ENCODE measurements around the gene DDX31.

The DDX31 gene

DNA sequence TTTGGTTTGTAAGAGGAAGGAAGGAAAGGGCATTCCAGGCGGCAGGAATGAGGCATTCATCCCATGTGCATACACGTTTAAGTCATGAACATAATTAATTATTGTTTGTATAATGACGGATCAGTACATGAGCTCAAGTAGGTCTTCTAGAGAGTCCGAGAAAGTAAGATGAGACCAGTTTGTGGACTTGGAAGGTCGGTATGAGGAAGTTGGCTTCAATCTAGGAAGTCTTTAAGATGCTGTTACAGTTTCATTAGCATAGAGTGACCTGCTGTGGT is 2.6 kb upstream of the DDX31 start:
- DNase-seq: no peak

DNA sequence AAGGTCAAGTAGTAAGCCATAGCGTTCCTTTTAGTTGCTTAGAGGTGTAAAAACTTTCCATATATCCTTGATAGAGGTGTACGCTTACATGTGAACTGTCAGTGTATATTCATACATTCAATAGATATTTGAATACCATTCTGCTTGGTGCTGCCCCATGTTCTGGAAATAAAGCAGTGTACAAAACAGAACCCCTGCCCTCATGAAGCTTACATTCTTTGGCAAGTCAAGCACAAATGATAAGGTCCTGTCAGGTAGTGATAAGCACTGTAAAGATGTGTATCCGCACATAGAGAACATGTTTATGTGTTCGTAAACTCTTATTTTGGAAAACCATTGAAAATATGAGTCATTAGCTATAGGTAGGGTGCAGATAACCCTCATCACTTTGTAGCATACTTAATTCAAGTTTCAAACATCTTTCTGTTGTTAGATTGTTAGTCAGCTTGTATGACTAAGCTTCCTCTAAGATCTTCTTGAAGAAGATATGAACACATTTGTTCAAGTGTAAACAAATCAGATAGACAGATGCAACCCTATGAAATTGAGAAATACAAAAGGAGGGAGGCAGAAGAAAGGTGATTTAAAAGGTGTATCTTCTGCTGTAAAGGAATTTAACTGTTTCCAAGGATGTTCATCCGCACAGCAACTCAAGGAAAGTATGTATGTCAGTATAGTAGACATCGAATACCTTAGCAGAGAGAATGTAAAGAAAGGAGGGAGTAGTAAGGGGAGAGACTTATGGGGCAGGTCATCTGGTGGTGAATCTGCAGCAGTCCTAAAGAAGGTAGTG is 2.0 kb upstream of the DDX31 start:
- DNase-seq: no peak

GRCh38 chr9:132670457-132671391 is 941 bp upstream of the DDX31 start, which contains the start of gene GTF3C4:
GTF3C4 (plus strand) TSS chr9:132670464; CDS start chr9:132670599, 135 bp downstream.
- peak; percentile 49 for DNase-seq

- DNase-seq: no peak
These were observed 475 bp downstream of the DDX31 start for GRCh38 chr9:132669319-132669697.

DNA sequence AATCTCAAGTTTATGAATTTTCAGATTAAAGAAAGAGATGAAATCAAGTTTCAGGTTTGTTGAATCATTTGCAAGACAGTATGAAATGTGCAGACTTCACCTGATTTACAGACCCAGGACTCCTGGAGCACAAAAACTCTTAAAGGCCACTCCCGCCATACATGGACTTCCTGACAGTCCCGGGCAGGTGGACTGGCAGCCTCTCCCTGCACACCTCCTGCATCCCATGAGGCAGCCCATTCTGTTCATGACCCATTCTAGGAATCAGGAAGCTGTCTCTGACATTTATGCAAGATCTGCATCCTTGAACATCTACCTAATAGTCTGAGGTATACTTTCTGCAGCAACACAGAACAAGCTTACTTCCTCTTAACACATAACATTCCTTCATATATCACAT is 5.9 kb downstream of the DDX31 start:
- no peak for DNase-seq

- no peak for DNase-seq
These were observed 6.7 kb downstream of the DDX31 start for GRCh38 chr9:132663117-132663516.

DNA sequence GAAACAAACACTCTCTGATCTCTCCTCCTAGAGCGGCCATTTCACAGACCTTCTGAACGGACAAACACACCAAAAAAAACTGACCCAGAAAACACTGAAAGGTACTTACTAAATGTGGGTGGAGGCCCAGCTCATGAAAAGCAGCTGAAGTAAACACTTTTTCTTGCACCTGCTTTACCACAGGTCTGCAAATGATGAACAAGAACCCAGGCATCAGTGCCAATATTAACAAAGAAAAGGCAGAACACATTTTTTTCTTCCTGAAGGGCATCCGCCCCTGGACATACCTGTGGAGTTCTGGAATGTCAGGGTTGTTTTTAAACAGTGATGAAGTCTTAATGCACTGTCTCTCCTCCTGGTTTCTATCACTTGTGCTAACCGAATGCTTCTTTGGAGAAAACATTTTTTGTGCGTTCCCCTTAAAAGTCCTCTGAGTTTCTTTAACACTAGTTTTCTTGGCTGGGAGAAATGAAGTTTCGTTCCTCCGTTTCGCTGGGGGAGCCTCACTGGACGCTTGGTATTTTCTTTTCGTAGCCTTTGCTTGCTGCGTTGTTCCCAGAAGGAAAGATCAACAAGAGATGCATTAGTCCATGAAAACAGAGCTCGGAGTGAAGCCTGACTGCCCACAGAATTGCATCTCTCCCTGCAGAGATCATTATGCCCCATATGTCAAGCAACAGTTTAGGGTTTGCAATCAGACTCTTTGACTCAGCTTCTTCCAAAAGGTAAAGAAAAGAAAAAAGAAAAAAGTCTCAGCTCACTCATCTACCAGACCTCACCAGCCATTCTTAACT is 7.4 kb downstream of the DDX31 start:
- DNase-seq: peak; percentile 29

DNA sequence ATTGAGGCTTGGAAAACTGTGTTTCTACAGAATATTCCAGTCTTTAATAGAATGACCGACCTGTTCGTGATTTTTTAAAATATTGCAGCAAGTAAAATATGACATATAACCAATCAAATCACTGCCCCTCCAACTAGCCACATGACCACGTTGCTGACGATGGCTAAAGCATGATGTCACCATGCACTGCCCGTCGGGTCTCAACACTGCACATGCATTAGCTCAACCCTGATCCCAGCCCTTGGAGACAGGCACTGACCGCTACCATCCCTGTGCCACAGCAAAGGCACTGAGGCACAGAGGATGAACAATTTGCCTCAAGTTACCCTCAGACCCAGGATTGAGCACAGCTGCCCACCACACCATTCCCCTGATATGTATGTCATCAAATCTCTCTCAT is 13.5 kb downstream of the DDX31 start:
- DNase-seq: no peak

DNA sequence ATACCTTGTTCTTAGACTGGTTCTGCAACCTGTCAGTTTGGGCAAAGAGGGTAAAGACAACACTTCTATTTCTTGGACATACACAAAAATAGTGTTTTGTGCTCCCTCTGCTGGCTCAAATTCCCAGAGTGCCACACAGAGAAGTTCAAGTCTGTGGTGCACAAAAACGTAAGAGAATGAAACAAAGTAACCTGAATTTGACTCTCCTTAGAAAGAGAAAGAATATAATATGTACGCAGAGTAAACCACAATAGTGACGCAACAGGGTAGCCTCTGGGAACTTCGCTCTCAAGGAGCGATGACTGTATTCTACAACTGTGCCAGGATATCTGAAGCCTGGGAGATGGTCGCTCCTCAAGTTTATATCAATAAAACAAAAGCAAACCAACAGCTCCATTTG is 18.5 kb downstream of the DDX31 start:
- DNase-seq: no peak

DNA sequence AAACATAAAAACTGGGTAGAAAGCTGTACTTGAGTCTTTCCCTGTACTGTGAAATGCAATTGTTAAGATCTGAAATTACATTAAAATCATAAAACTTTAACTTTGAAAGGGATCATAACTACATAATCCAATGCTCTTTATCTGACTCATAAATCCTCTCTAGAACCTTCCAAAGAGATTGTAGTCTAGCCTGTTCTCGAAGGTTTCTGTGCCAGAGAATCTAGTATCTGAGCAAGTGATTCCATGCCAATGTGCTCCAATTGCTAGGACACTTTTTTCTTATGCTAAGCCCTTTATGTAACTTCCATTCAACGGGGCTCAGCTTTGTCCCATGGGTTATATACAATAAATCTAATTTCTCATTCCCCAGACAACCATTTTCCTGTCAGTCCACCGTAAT is 21.1 kb downstream of the DDX31 start:
- DNase-seq: no peak

DNA sequence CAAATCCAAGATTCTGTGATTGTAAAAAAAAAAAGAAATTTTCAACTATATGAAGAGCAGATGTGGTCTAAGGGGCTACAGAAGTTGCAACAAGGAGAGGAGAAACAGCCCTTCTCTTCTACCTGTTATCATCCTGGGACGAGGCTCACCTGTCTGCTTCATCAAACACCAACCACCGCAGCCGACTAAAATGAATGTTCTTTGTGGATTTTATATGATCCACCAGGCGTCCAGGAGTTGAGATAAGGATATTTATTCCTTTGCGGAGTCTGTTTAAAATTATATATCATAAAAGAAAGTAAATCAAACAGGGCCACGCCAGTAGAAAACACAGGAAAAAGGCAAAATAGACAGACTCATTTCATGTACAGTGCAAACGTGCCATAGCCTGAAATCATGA is 21.5 kb downstream of the DDX31 start:
- DNase-seq: no peak

GRCh38 chr9:132647806-132648205 is 22.0 kb downstream of the DDX31 start:
- DNase-seq: no peak

DNA sequence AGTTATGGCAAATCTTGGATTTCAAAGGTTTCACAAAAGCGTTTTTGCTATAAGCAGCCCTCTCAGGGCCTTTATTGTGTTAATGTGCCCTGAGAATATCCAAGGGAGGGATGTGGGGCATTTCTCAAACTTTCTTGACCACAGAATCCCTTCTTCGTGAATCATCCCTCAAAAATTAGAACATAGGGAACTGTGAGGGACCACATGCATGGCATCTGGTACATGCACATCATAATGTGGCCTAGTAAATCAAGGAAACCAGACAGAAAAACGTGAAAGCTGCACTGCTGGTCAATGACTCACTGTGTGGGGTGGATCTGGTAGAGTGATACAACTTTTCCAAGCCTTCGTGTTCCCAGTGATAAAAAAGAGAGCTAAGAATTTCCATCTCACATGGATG is 22.4 kb downstream of the DDX31 start:
- DNase-seq: no peak

DNA sequence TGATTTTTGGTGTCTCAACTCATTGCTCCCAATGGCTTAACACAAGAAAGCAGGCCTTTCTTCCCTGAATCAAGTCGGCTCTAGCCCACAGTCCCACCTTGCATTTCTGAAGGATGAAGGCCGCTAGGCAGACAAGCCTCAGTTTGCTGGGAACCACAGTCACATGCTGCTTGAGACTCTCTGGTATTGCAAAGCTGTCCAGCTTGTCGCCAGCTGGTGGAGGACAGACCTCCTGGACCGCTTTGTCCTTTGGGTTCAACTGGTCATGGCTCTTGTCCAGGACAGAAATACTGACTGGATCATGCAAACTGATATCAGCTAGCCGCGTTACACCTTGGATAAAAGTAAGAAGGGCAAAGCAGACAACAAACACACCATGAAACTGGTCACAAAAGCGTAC is 23.1 kb downstream of the DDX31 start:
- no peak for DNase-seq

DNA sequence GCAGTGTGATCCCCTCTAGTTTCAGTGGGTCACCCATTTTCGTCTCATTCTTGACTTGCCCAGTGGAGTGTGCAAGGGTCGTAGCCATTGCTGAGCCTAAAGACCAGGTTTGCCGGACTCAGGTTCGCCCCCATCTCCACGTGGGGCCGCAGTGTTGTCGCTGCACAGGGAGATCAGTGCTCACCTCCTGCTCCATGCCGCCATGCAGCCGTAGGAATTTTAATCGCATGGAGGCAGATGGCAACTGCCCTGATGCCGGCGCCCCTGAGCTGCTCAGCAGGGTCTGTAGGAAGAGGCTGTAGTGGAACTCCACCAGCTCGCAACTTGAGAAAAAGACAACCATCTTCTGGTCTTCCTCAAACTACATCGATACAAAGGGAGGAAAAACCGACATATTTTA is 24.1 kb downstream of the DDX31 start:
- DNase-seq: no peak

DNA sequence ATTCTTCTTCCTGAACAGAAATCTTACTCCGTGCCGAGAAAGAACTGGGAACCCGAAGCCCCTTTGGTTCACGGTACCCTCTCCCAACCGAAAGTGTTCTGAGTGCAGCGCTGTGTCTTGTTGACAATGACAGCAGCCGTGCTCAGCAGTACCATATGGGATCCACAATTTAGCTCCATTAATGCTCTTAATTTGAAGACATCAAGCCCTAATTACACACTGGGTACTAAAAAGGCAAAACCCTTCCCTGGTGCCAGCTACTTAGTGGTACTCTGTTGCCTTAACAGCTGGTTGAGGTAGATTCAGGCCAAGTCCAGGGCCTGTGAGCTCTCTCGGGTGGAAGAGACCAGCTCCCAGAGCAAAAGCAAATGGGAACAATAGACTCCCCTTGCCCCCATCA is 24.5 kb downstream of the DDX31 start:
- peak; percentile 21 for DNase-seq

GRCh38 chr9:132644251-132644650 is 25.5 kb downstream of the DDX31 start:
- DNase-seq: peak; percentile 26

- DNase-seq: no peak
These were observed 28.6 kb downstream of the DDX31 start for GRCh38 chr9:132641216-132641615.

DNA sequence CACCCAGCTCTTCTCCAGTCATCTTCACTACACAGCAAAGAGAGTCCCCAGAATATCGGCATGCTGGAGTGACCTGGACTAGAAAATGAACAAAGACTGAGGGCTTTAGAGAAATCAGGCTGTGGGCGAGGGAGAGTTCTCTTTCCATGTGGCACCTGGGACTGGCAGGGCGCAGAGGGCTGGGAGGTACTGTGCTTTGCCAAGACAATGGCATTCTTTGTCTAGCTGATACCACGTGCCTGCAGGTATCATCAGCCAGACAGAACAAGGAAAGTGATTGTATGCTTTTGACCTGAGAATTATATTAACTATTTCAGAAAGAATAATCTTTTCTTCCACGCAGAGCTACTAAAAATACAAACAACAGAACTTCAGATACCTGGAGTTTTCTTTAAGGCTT is 30.5 kb downstream of the DDX31 start:
- DNase-seq: no peak

- DNase-seq: peak; percentile 29
These were observed 31.5 kb downstream of the DDX31 start for GRCh38 chr9:132638240-132638639.

- peak; percentile 74 for DNase-seq
These were observed 32.0 kb downstream of the DDX31 start for GRCh38 chr9:132637801-132638200.

- DNase-seq: peak; percentile 93
These were observed 32.4 kb downstream of the DDX31 start for GRCh38 chr9:132637351-132637750.

- DNase-seq: no peak
These were observed 35.5 kb downstream of the DDX31 start for GRCh38 chr9:132634327-132634726.
